Common myeloid progenitor, CD34-positive (primary cell): ENCODE results near the gene RPP30.

Experiments used
- CTCF ChIA-PET: fragments of 350-600 bp; sonication (Branson Sonifier 250); formaldehyde crosslinking; loops from one replicate; lab custom pipeline; 2021; ENCODE audit warnings: antibody characterized with exemption; lab: Charles Lee
- POLR2A ChIA-PET: fragments of 350-600 bp; sonication (Branson Sonifier 250); formaldehyde crosslinking; loops from one replicate; lab custom pipeline; 2021; ENCODE audit warnings: antibody characterized with exemption; lab: Charles Lee
- DNase-seq, 3 donors: peaks; one replicate each; pipeline versions ENCODE4 v3.0.0 to v3.0.0-alpha.2; 2013
- H3K27ac ChIP-seq, 2 experiments: 1 replicate in 1 of 2; 2 replicates in 1 of 2; pipeline ENCODE4 v1.7.0; 2013; ENCODE audit warnings: inconsistent platforms in 2 of 2, low read length in 2 of 2, mild to moderate bottlenecking in 2 of 2, low read depth in 1 of 2, moderate library complexity in 1 of 2; ENCODE audit not compliant: severe bottlenecking in 2 of 2, insufficient read depth in 1 of 2, poor library complexity in 1 of 2
- H3K27me3 ChIP-seq, 5 experiments: replicated peaks in 2 of 5; 1 replicate in 3 of 5; 2 replicates in 2 of 5; pipeline versions ENCODE4 v1.6.1 to v1.7.0; 2013; ENCODE audit warnings: low read length in 4 of 5, mild to moderate bottlenecking in 2 of 5, moderate library complexity in 2 of 5, inconsistent platforms in 1 of 5; ENCODE audit not compliant: insufficient read depth in 5 of 5, control insufficient read depth in 4 of 5
- H3K36me3 ChIP-seq, 4 experiments: 1 replicate in 2 of 4; 2 replicates in 2 of 4; pipeline versions ENCODE4 v1.6.1 to v1.7.0; 2013; ENCODE audit warnings: low read length in 3 of 4, control low read depth in 1 of 4, mild to moderate bottlenecking in 1 of 4; ENCODE audit not compliant: control insufficient read depth in 4 of 4, insufficient read depth in 4 of 4
- H3K4me1 ChIP-seq, 4 experiments: 1 replicate in 3 of 4; 2 replicates in 1 of 4; pipeline versions ENCODE4 v1.6.1 to v1.7.1; 2013; ENCODE audit warnings: low read length in 3 of 4, mild to moderate bottlenecking in 3 of 4, control low read depth in 1 of 4, inconsistent platforms in 1 of 4, moderate library complexity in 1 of 4; ENCODE audit not compliant: control insufficient read depth in 4 of 4, insufficient read depth in 4 of 4; ENCODE audit errors: control extremely low read depth in 1 of 4
- H3K4me3 ChIP-seq, 7 experiments: 1 replicate in 4 of 7; 2 replicates in 3 of 7; pipeline versions ENCODE4 v1.5.1 to v1.7.0; 2013; ENCODE audit warnings: mild to moderate bottlenecking in 7 of 7, low read length in 6 of 7, moderate library complexity in 6 of 7, inconsistent platforms in 2 of 7, low read depth in 2 of 7, control low read depth in 1 of 7; ENCODE audit not compliant: insufficient read depth in 4 of 7, control insufficient read depth in 1 of 7; ENCODE audit errors: extremely low read depth in 1 of 7
- H3K9me3 ChIP-seq, 5 experiments: 1 replicate in 4 of 5; 2 replicates in 1 of 5; pipeline versions ENCODE4 v1.6.1 to v1.7.1; 2013; ENCODE audit warnings: low read length in 4 of 5, mild to moderate bottlenecking in 2 of 5, inconsistent platforms in 1 of 5, low read depth in 1 of 5, moderate library complexity in 1 of 5; ENCODE audit not compliant: control insufficient read depth in 4 of 5, insufficient read depth in 2 of 5; ENCODE audit errors: control extremely low read depth in 1 of 5
- WGBS: methylation state at CpG from one replicate; pipeline ENCODE4 v1.1.5; 2013; ENCODE audit not compliant: insufficient coverage; 5-methylcytosine and 5-hydroxymethylcytosine counted together

The RPP30 gene

DNA sequence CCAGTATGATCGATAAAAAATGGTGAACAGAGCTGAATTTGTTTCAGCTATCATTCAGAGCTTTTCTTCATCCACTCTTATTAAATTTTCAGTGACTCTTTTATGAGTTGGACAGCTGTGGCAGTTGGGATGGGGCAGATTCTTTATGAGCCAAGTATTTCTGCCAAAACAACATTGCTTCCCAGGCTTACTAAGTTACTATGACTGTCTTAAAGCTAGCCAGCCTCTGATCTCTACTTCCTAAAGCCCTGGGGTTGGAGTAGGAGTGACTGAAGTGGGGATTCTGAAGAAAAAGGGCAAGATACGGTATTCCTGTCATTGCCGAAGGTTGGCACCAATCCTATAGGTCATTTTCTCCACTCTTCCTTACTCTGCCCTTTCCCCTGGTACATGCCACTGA lies 12.7 kb downstream of the RPP30 start:
- Histone ChIP-seq H3K4me1 (no peaks in the 10 kb centered on the region), H3K9me3 (no peaks in the 10 kb centered on the region), H3K27ac (no peak overlapping the region), H3K27me3 (no peaks in the 10 kb centered on the region), H3K36me3 (peaks cover 13 to 67% (median 32%) of the 10 kb centered on the region in 4 experiments), H3K4me3 (no peak overlapping the region)
- no peak for DNase-seq
- WGBS: no CpG with 5 or more reads among the region's 3 CpGs
- CTCF ChIA-PET: no interaction called here
- POLR2A ChIA-PET: no interaction called here

- Histone ChIP-seq H3K4me3 (no peak overlapping the region), H3K9me3 (no peaks in the 10 kb centered on the region), H3K27me3 (no peaks in the 10 kb centered on the region), H3K36me3 (peaks cover 12 to 70% (median 35%) of the 10 kb centered on the region in 4 experiments), H3K27ac (no peak overlapping the region), H3K4me1 (no peaks in the 10 kb centered on the region)
- ChIA-PET CTCF (no interaction called here), POLR2A (no interaction called here)
- DNase-seq: no peak
- WGBS: no CpG with 5 or more reads among the region's 1 CpG
Measured at GRCh38 chr10:90885176-90885575, 13.4 kb downstream of the RPP30 start.

DNA sequence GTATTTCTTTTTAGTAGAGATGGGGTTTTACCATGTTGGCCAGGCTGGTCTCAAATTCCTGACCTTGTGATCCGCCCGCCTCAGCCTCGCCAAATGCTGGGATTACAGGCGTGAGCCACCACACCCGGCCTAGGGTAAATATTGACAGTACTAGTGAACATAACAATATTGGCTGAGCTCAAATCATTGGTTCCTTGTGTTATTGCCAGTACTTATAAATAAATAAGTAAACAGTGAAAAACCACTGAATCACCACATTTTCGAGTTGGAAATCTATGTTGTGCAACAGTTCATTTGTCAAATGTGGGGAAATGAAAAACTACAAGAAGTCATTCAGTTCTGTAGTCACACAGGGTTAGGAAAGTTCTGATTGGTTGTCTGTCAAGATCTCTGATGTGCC lies 15.8 kb downstream of the RPP30 start:
- H3K9me3 ChIP-seq: no peaks in the 10 kb centered on the region
- no peaks in the 10 kb centered on the region for H3K4me1 ChIP-seq
- POLR2A ChIA-PET: no interaction called here
- CTCF ChIA-PET: interaction anchor here (0.7 to 1.3 kb wide), 4 partner anchors 8 to 748 kb away, joined by 3 to 5 read pairs (median 4); no protein-coding TSS in a partner anchor
- H3K27ac ChIP-seq: no peak overlapping the region
- no peak for DNase-seq
- peaks cover 20 to 71% (median 46%) of the 10 kb centered on the region in 4 experiments for H3K36me3 ChIP-seq
- H3K27me3 ChIP-seq: no peaks in the 10 kb centered on the region
- H3K4me3 ChIP-seq: no peak overlapping the region
- WGBS: 100% methylated on average over 4 of the region's 6 CpGs

- Histone ChIP-seq H3K27me3 (no peaks in the 10 kb centered on the region), H3K4me1 (no peaks in the 10 kb centered on the region), H3K4me3 (no peak overlapping the region), H3K36me3 (peaks cover 21 to 75% (median 48%) of the 10 kb centered on the region in 4 experiments), H3K27ac (no peak overlapping the region), H3K9me3 (no peaks in the 10 kb centered on the region)
- ChIA-PET POLR2A (interaction anchor here (0.6 kb wide), 1 partner anchor 354 kb away, joined by 3 read pairs; no protein-coding TSS in a partner anchor), CTCF (interaction anchor here (0.5 to 1.4 kb wide), 6 partner anchors 9 to 846 kb away, joined by 3 to 7 read pairs (median 3); no protein-coding TSS in a partner anchor)
- 94% methylated on average over 4 of the region's 6 CpGs for WGBS
- no peak for DNase-seq
Measured at GRCh38 chr10:90888387-90888786, 16.6 kb downstream of the RPP30 start.

DNA sequence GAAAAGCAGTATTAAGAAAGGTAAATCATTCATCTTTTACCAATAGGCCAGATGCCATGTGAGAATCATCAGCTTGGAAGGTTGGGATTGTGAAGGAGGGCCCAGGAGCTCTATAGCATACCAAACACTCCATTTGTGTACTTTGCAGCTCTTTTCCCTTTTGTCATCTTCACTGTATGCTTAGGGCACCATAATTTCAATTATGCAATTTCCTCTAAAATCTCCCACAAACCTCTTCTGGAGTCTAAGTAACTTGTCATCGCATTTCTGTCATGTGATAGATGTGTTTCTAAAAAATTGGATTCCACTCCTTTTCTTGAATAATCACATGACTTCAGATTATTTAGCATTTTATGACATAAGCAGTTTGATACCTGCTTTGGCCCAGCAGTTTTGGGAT lies 17.9 kb downstream of the RPP30 start:
- ChIA-PET POLR2A (no interaction called here), CTCF (interaction anchor here (1.2 kb wide), 1 partner anchor 22 kb away, joined by 4 read pairs; no protein-coding TSS in a partner anchor)
- no peak for DNase-seq
- H3K4me1 ChIP-seq: no peaks in the 10 kb centered on the region
- no peaks in the 10 kb centered on the region for H3K27me3 ChIP-seq
- peaks cover 25 to 82% (median 53%) of the 10 kb centered on the region in 4 experiments for H3K36me3 ChIP-seq
- WGBS: no CpG with 5 or more reads among the region's 1 CpG
- no peak overlapping the region for H3K4me3 ChIP-seq
- no peaks in the 10 kb centered on the region for H3K9me3 ChIP-seq
- no peak overlapping the region for H3K27ac ChIP-seq

GRCh38 chr10:90890347-90890746 lies 18.6 kb downstream of the RPP30 start:
- no peak for DNase-seq

GRCh38 chr10:90893190-90893589 lies 21.4 kb downstream of the RPP30 start:
- CTCF ChIA-PET: interaction anchor here (1.0 to 1.6 kb wide), 4 partner anchors 13 to 143 kb away, joined by 3 to 4 read pairs (median 4); no protein-coding TSS in a partner anchor

More at GRCh38 chr10:90890347-90890746, 18.6 kb downstream of the RPP30 start:
- WGBS: no CpG with 5 or more reads among the region's 2 CpGs
- H3K4me3 ChIP-seq: no peak overlapping the region
- no peaks in the 10 kb centered on the region for H3K27me3 ChIP-seq
- peaks cover 25 to 83% (median 52%) of the 10 kb centered on the region in 4 experiments for H3K36me3 ChIP-seq
- CTCF ChIA-PET: no interaction called here
- no peak overlapping the region for H3K27ac ChIP-seq
- no peaks in the 10 kb centered on the region for H3K4me1 ChIP-seq
- H3K9me3 ChIP-seq: no peaks in the 10 kb centered on the region
- POLR2A ChIA-PET: no interaction called here

More at GRCh38 chr10:90893190-90893589, 21.4 kb downstream of the RPP30 start:
- no peak overlapping the region for H3K27ac ChIP-seq
- no peak overlapping the region for H3K4me3 ChIP-seq
- no peaks in the 10 kb centered on the region for H3K27me3 ChIP-seq
- no peaks in the 10 kb centered on the region for H3K4me1 ChIP-seq
- DNase-seq: no peak
- peaks cover 25 to 69% (median 43%) of the 10 kb centered on the region in 4 experiments for H3K36me3 ChIP-seq
- WGBS: 96% methylated on average over 3 of the region's 3 CpGs
- POLR2A ChIA-PET: no interaction called here
- no peaks in the 10 kb centered on the region for H3K9me3 ChIP-seq
